GM12872 (cell line): ENCODE data around the gene IDH3G.

ENCODE experiments used
- TF ChIP-seq, protein P1 (sequence below): IDR thresholded peaks from 3 replicates; pipeline ENCODE4 v1.5.1; 2011; ENCODE audit warnings: low read depth, mild to moderate bottlenecking, low read length, moderate library complexity; ENCODE audit not compliant: insufficient read depth

IDH3G gene

GRCh38 chrX:153778181-153778580 is 16.0 kb downstream of the IDH3G start:
- TF ChIP-seq, protein P1, sequence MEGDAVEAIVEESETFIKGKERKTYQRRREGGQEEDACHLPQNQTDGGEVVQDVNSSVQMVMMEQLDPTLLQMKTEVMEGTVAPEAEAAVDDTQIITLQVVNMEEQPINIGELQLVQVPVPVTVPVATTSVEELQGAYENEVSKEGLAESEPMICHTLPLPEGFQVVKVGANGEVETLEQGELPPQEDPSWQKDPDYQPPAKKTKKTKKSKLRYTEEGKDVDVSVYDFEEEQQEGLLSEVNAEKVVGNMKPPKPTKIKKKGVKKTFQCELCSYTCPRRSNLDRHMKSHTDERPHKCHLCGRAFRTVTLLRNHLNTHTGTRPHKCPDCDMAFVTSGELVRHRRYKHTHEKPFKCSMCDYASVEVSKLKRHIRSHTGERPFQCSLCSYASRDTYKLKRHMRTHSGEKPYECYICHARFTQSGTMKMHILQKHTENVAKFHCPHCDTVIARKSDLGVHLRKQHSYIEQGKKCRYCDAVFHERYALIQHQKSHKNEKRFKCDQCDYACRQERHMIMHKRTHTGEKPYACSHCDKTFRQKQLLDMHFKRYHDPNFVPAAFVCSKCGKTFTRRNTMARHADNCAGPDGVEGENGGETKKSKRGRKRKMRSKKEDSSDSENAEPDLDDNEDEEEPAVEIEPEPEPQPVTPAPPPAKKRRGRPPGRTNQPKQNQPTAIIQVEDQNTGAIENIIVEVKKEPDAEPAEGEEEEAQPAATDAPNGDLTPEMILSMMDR: no peak

- TF ChIP-seq, protein P1: no peak
Measured at GRCh38 chrX:153777261-153778090, 16.7 kb downstream of the IDH3G start.

DNA sequence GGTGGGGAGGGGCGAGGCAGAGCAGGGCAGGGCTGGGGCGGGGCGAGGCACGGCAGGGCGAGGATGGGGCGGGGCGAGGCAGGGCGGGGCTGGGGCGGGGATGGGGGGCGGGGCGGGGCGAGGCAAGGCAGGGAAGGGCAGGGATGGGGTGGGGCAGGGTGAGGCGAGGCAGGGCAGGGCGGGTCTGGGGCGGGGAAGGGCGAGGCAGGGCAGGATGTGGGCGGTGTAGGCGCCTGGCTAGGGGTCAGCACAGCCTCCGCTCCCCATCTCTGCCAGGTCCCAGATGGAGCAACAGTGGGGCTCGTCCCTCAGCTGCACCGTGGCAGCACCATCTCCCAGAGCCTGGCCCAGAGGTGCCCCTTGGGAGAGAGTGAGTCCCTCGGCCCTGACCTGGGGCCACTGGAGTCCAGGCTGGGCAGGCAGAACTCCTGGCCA is 17.5 kb downstream of the IDH3G start:
- TF ChIP-seq, protein P1: no peak

- TF ChIP-seq, protein P1: no peak
Measured at GRCh38 chrX:153776120-153776599, 18.0 kb downstream of the IDH3G start.

GRCh38 chrX:153775293-153776119 is 18.7 kb downstream of the IDH3G start:
- TF ChIP-seq, protein P1: no peak

DNA sequence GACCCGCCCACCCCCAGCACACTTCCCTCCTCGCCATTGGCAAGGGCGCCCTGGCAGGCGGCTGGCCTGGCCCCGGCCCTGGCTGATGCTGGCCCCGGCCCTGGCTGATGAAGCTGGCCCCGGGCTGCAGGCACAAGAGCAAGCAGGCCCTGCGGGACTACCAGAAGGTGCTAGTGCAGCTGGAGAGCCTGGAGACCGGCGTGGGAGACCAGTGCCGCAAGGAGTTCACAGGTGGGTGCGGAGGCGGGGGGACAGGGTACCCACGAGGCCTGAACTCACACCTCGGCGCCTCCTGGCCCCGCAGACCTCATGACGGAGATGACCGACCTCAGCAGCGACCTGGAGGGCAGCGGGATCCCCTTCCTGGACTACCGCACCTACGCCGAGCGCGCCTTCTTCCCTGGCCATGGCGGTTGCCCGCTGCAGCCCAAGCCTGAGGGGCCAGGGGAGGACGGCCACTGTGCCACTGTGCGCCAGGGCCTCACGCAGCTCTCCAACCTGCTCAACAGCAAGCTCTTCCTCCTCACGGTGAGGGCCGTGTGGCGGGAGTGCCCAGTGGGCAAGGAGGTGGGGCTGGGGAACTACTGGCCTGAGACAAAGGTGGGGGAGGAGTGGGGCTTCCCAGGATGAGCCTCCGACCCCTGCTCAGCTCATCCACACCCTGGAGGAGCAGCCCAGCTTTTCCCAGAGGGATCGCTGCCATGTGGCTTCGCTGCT is 19.4 kb downstream of the IDH3G start:
- TF ChIP-seq, protein P1: no peak
